Activated B cell treated with CpG ODN at 0.5 μM for 24 hours (primary cell): Measurements from ENCODE around the gene MRPS27. TPM values are rescaled to one million over a fixed set of nuclear protein-coding genes. Genes with fewer than 3 reads are reported as not detected.
A peak's percentile ranks its signal among the peaks of the same experiment; 100 is the strongest.
"Not testable (repeated sequence)": the region's sequence is repeated elsewhere in the genome, so short reads cannot be mapped to it uniquely, and the experiment has no call there.

ENCODE experiments used
- ATAC-seq: fragments of 200-7000 bp; cut with Tn5 transposase; one replicate; pipeline ENCODE4 v1.10.0; 2021; ENCODE audit warnings: low read depth, mild to moderate bottlenecking, moderate library complexity
- CTCF ChIA-PET: fragments of 350-600 bp; sonication (Branson Sonifier 250); formaldehyde crosslinking; loops from one replicate; lab custom pipeline; 2021; ENCODE audit warnings: antibody characterized with exemption; lab: Charles Lee
- POLR2A ChIA-PET: fragments of 350-600 bp; sonication (Branson Sonifier 250); formaldehyde crosslinking; loops from one replicate; lab custom pipeline; 2021; ENCODE audit warnings: antibody characterized with exemption; lab: Charles Lee
- DNase-seq: peaks from one replicate; pipeline ENCODE4 v3.0.0; 2022
- H3K27ac Mint-ChIP-seq: one replicate; pipeline ENCODE4 v1.8.0; 2020; ENCODE audit warnings: mixed read lengths
- H3K27me3 Mint-ChIP-seq: one replicate; pipeline ENCODE4 v1.8.0; 2021; ENCODE audit warnings: mixed read lengths
- H3K36me3 Mint-ChIP-seq: one replicate; pipeline ENCODE4 v1.8.0; 2021; ENCODE audit warnings: low read depth, mixed read lengths
- H3K4me1 Mint-ChIP-seq: one replicate; pipeline ENCODE4 v1.8.0; 2021; ENCODE audit warnings: mixed read lengths
- H3K4me3 Mint-ChIP-seq: one replicate; pipeline ENCODE4 v1.8.0; 2020; ENCODE audit warnings: mild to moderate bottlenecking, mixed read lengths
- H3K9me3 Mint-ChIP-seq: one replicate; pipeline ENCODE4 v1.8.0; 2020; ENCODE audit warnings: mixed read lengths
- intact Hi-C: fragments of 100-400 bp; cut with micrococcal nuclease; formaldehyde crosslinking; loops from one replicate; pipeline ENCODE4 v1.15.1; 2024
- total RNA-seq: library from RNA; stranded (reverse); gene quantifications from 2 replicates; pipeline ENCODE4 v1.2.3, GENCODE V29; 2022
- TF ChIP-seq, protein P1 (sequence below): fragments of 200-600 bp; IDR thresholded peaks from one replicate; pipeline ENCODE4 v1.8.0; 2022; ENCODE audit warnings: antibody characterized with exemption, mild to moderate bottlenecking

Gene MRPS27
- total RNA-seq, 1 donor from 2014 or later = 69.2 TPM

DNA sequence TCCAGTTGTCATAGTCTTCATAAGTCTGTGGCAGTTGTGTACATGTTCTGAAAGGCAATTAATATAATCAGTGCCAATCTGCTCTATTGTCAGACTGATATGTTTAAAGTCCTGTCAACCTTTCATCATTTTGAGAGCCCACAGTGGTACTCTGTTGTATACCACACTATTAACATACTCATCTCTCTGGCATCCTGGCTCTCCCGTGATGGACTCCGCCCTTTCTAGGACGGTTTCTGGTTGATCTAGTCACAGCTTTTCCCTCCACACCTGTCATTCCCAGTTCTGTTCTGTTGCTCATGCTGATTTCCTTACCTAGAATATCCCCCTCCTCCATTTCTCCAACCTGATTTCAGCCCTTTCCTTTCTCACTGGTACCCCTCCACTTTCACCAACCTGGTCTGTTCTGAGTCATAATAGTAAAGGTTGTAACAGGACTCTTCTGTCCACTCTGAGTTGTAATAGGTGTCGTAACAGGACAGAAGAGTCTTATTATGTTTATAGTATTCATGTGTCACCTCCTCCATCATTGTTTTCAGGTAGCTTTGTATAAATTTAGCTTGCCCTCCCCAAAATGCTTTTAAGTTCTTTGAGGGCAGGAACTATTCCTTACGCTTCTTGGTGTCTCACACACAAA lies 4.3 kb upstream of the MRPS27 start:
- ChIA-PET CTCF (no interaction called here), POLR2A (no interaction called here)
- no peaks in the 10 kb centered on the region for H3K27me3 Mint-ChIP-seq
- H3K4me3 Mint-ChIP-seq = no peak overlapping the region
- ATAC-seq (no peak), DNase-seq (no peak)
- H3K27ac Mint-ChIP-seq = no peak overlapping the region
- TF ChIP-seq, protein P1, sequence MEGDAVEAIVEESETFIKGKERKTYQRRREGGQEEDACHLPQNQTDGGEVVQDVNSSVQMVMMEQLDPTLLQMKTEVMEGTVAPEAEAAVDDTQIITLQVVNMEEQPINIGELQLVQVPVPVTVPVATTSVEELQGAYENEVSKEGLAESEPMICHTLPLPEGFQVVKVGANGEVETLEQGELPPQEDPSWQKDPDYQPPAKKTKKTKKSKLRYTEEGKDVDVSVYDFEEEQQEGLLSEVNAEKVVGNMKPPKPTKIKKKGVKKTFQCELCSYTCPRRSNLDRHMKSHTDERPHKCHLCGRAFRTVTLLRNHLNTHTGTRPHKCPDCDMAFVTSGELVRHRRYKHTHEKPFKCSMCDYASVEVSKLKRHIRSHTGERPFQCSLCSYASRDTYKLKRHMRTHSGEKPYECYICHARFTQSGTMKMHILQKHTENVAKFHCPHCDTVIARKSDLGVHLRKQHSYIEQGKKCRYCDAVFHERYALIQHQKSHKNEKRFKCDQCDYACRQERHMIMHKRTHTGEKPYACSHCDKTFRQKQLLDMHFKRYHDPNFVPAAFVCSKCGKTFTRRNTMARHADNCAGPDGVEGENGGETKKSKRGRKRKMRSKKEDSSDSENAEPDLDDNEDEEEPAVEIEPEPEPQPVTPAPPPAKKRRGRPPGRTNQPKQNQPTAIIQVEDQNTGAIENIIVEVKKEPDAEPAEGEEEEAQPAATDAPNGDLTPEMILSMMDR = no peak
- peaks cover 56% of the 10 kb centered on the region for H3K36me3 Mint-ChIP-seq
- no peaks in the 10 kb centered on the region for H3K9me3 Mint-ChIP-seq
- intact Hi-C loops = loop anchor here (5.0 kb wide), 2 partner anchors 867 to 1243 kb away; partner anchors contain the start of genes ANKRA2, BDP1 and UTP15
- peaks cover 8% of the 10 kb centered on the region for H3K4me1 Mint-ChIP-seq

DNA sequence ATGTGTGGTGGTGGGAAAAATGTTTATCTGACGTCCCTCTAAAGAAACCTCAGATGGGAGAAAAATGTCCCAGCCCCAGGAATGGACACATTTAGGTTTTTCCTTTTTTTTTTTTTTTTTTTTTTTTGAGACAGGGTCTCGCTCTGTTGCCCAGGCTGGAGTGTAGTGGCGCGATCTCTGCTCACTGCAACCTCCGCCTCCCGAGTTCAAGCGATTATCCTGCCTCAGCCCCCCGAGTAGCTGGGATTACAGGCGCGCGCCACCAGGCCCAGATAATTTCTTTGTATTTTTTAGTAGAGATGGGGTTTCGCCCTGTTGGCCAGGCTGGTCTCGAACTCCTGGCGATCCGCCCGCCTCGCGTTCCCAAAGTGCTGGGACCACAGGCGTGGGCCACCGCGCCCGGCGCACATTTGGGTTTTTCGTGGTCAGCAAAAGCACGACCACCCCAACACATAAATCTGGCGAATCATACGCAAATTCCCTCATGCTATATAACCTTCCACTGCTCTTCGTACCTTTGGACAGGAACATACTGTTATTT lies 535 bp downstream of the MRPS27 start:
- CTCF ChIA-PET = interaction anchor here (1.3 to 3.2 kb wide), 3 partner anchors 11 to 498 kb away, joined by 3 to 28 read pairs (median 4); no protein-coding TSS in a partner anchor
- Mint-ChIP-seq H3K4me1 (peaks cover 29% of the 10 kb centered on the region), H3K36me3 (peaks cover 39% of the 10 kb centered on the region), H3K4me3 (peak overlapping the region; percentile 98), H3K27ac (peak overlapping the region; percentile 93)
- ATAC-seq, H3K9me3 Mint-ChIP-seq, intact Hi-C loops, DNase-seq, H3K27me3 Mint-ChIP-seq: not testable (repeated sequence)
- POLR2A ChIA-PET = interaction anchor here (0.7 to 2.9 kb wide), 14 partner anchors 9 to 662 kb away, joined by 3 to 74 read pairs (median 6); partner anchors contain the start of gene TNPO1

DNA sequence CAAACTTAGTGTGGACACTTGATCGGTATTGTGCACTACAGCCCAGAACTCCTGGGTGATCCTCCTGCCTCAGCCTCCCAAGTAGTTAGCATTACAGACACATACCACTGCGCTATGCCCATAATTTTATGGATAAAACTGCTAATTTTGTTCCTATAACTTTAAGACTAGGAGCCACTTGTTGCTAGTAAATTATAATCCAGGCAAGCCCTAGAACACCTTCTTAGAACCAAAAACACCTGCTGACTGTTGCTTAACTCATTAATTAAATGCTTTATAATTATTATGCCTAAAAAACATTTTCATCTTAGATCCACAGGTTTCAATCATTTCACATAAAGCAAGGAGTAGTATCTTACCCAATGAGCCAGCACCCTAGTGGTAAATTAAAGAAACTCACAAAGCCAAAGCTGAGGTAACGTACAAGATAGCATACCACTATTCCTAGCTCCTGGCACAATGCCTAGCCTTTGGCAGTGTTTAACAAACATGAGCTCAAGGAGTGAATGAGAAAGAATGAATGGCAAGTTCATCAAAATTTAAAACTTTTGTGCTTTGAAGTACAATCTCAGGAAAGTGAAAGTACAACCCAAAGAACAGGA lies 5.4 kb downstream of the MRPS27 start:
- CTCF ChIA-PET = no interaction called here
- H3K4me3 Mint-ChIP-seq = no peak overlapping the region

DNA sequence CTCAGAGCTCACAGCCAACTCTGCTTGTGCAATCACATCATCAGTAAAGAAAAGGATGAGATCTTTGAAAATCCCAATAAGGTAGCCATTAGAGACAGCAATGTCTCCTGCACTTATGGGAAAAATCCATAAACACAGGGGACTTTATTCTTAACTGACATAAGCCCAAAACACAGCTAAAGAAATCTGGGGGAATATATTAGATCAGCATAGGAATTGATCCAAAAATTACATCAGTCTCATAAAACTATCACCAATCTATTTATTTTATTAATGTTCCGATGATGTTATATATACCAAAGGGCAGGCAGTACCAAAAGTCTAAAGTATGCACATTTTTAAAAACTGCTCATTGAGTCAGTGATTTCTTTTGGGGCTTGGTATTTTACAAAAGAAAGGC lies 6.9 kb downstream of the MRPS27 start:
- H3K4me1 Mint-ChIP-seq = peaks cover 17% of the 10 kb centered on the region
- H3K36me3 Mint-ChIP-seq = peaks cover 58% of the 10 kb centered on the region
- TF ChIP-seq, protein P1 = no peak
- no peak overlapping the region for H3K4me3 Mint-ChIP-seq
- CTCF ChIA-PET = no interaction called here
- no peak overlapping the region for H3K27ac Mint-ChIP-seq
- POLR2A ChIA-PET = no interaction called here
- no peaks in the 10 kb centered on the region for H3K27me3 Mint-ChIP-seq
- intact Hi-C loops = no loop called here
- H3K9me3 Mint-ChIP-seq = no peaks in the 10 kb centered on the region
- DNase-seq (no peak), ATAC-seq (no peak)

More for the DNA sequence above, 5.4 kb downstream of the MRPS27 start:
- Mint-ChIP-seq H3K36me3 (peaks cover 51% of the 10 kb centered on the region), H3K9me3 (no peaks in the 10 kb centered on the region), H3K27me3 (no peaks in the 10 kb centered on the region), H3K4me1 (peaks cover 22% of the 10 kb centered on the region), H3K27ac (no peak overlapping the region)
- POLR2A ChIA-PET = no interaction called here
- intact Hi-C loops = no loop called here
- ATAC-seq (no peak), DNase-seq (no peak)
- TF ChIP-seq, protein P1 = no peak

DNA sequence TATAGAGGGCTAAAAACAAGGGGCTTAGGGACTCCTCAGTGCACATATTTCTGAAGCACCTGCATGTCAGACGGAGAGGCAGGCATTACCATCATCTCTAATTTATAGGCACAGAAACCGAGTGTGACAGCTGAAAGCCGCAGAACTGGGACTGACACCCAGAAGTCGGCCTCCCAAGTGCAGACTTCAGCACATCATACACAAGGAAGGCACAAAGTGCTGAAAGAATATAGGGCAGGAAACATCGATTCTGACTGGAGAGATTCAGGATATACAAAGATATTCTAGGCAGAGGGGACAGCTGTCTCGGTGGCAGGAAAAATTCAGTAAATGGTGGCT lies 11.2 kb downstream of the MRPS27 start:
- DNase-seq = no peak
- no peaks in the 10 kb centered on the region for H3K9me3 Mint-ChIP-seq
- H3K4me1 Mint-ChIP-seq = peaks cover 40% of the 10 kb centered on the region
- ATAC-seq = no peak
- intact Hi-C loops = loop anchor here (1.0 to 10.0 kb wide), 13 partner anchors 11 to 1256 kb away; partner anchors contain the start of genes ANKRA2, BDP1, MCCC2 and MRPS27
- H3K27me3 Mint-ChIP-seq = no peaks in the 10 kb centered on the region
- H3K36me3 Mint-ChIP-seq = peaks cover 43% of the 10 kb centered on the region
- POLR2A ChIA-PET = interaction anchor here (0.8 to 3.0 kb wide), 8 partner anchors 10 to 509 kb away, joined by 3 to 74 read pairs (median 6); partner anchors contain the start of genes MRPS27 and PTCD2
- H3K27ac Mint-ChIP-seq = peak overlapping the region; percentile 97
- CTCF ChIA-PET = interaction anchor here (0.6 to 2.5 kb wide), 19 partner anchors 10 to 833 kb away, joined by 3 to 28 read pairs (median 5); partner anchors contain the start of genes MRPS27 and PTCD2
- no peak overlapping the region for H3K4me3 Mint-ChIP-seq
- TF ChIP-seq, protein P1 = no peak
